IMR-90 (cell line): ENCODE data around the gene TRPV3. TPM values are rescaled to one million over a fixed set of nuclear protein-coding genes. Genes with fewer than 3 reads are reported as not detected.

Experiments used
- ATAC-seq: fragments of 200-7000 bp; cut with Tn5 transposase; 2 replicates; pipeline ENCODE4 v1.9.1; 2020; ENCODE audit warnings: low read depth, mild to moderate bottlenecking, moderate library complexity
- BruUV-seq: library from RNA; stranded (reverse); fragments of 400-500 nt; replicated peaks from 2 replicates; lab custom pipeline; 2021; lab: Mats Ljungman, UMichigan
- CTCF ChIA-PET: fragments of 300-600 bp; formaldehyde crosslinking; extraction: SDS; loops from one replicate; lab custom pipeline; 2021; ENCODE audit warnings: antibody characterized with exemption; lab: Yijun Ruan, JAX
- POLR2A ChIA-PET: fragments of 300-600 bp; sonication (Branson Sonifier 250); formaldehyde crosslinking; loops from one replicate; lab custom pipeline; 2022; ENCODE audit warnings: antibody characterized with exemption; ENCODE audit not compliant: unreplicated experiment; lab: Charles Lee
- DNase-seq: peaks from one replicate; pipeline ENCODE4 v3.0.0; 2013
- H2AFZ ChIP-seq: replicated peaks from 2 replicates; pipeline ENCODE3; 2013; ENCODE audit warnings: low read length, mild to moderate bottlenecking; ENCODE audit not compliant: poor library complexity
- H2AK5ac ChIP-seq: 2 replicates; pipeline ENCODE4 v1.6.1; 2013; ENCODE audit warnings: low read depth, low read length, inconsistent platforms
- H2AK9ac ChIP-seq: replicated peaks from 2 replicates; pipeline ENCODE3; 2013; ENCODE audit warnings: mild to moderate bottlenecking, low read depth, low read length, moderate library complexity; ENCODE audit not compliant: poor library complexity
- H2BK120ac ChIP-seq: 2 replicates; pipeline ENCODE4 v1.6.1; 2013; ENCODE audit warnings: low read depth, low read length, inconsistent platforms
- H2BK15ac ChIP-seq: 3 replicates; pipeline ENCODE4 v1.6.1; 2013; ENCODE audit warnings: low read depth, low read length, inconsistent platforms
- H2BK20ac ChIP-seq: 2 replicates; pipeline ENCODE4 v1.6.1; 2013; ENCODE audit warnings: low read depth, mild to moderate bottlenecking, inconsistent platforms, low read length, moderate library complexity
- H2BK5ac ChIP-seq: 2 replicates; pipeline ENCODE4 v1.6.1; 2013; ENCODE audit warnings: mild to moderate bottlenecking, low read depth, low read length, inconsistent platforms; ENCODE audit not compliant: poor library complexity, severe bottlenecking
- H3K14ac ChIP-seq: replicated peaks from 2 replicates; pipeline ENCODE4 v1.6.1; 2013; ENCODE audit warnings: low read depth, low read length, inconsistent platforms
- H3K18ac ChIP-seq: 2 replicates; pipeline ENCODE4 v1.6.1; 2013; ENCODE audit warnings: low read depth, low read length, control low read depth
- H3K23ac ChIP-seq: 2 replicates; pipeline ENCODE4 v1.6.1; 2013; ENCODE audit warnings: low read depth, low read length, inconsistent platforms
- H3K27ac ChIP-seq: 2 replicates; pipeline ENCODE4 v1.5.1; 2013; ENCODE audit warnings: mild to moderate bottlenecking, control low read depth, low read length; ENCODE audit not compliant: insufficient read depth
- H3K27me3 ChIP-seq: 2 replicates; pipeline ENCODE4 v1.6.1; 2013; ENCODE audit warnings: low read length; ENCODE audit not compliant: control insufficient read depth, insufficient read depth
- H3K36me3 ChIP-seq: 2 replicates; pipeline ENCODE4 v1.6.1; 2013; ENCODE audit warnings: low read length, mixed read lengths; ENCODE audit not compliant: control insufficient read depth, insufficient read depth
- H3K4ac ChIP-seq: 2 replicates; pipeline ENCODE4 v1.6.1; 2013; ENCODE audit warnings: low read depth, low read length, inconsistent platforms
- H3K4me1 ChIP-seq: 2 replicates; pipeline ENCODE4 v1.6.1; 2013; ENCODE audit warnings: low read length, mixed read lengths; ENCODE audit not compliant: control insufficient read depth, insufficient read depth
- H3K4me2 ChIP-seq: 2 replicates; pipeline ENCODE4 v1.6.1; 2013; ENCODE audit warnings: low read depth, mild to moderate bottlenecking, control low read depth, low read length, moderate library complexity
- H3K4me3 ChIP-seq: 2 replicates; pipeline ENCODE4 v1.5.1; 2013; ENCODE audit warnings: low read depth, mild to moderate bottlenecking, control low read depth, low read length, moderate library complexity; ENCODE audit not compliant: insufficient read depth
- H3K56ac ChIP-seq: 2 replicates; pipeline ENCODE4 v1.6.1; 2013; ENCODE audit warnings: low read length, inconsistent platforms; ENCODE audit not compliant: insufficient read depth; ENCODE audit errors: extremely low read depth
- H3K79me1 ChIP-seq, 2 experiments: 2 replicates each; pipeline ENCODE4 v1.6.1; 2013; ENCODE audit warnings: low read length in 2 of 2, inconsistent platforms in 1 of 2, low read depth in 1 of 2
- H3K9ac ChIP-seq: 2 replicates; pipeline ENCODE4 v1.6.1; 2013; ENCODE audit warnings: low read depth, low read length, control low read depth
- H3K9me1 ChIP-seq: 2 replicates; pipeline ENCODE4 v1.6.1; 2013; ENCODE audit warnings: low read length, inconsistent platforms; ENCODE audit not compliant: insufficient read depth
- H3K9me3 ChIP-seq: 2 replicates; pipeline ENCODE4 v1.6.1; 2013; ENCODE audit warnings: low read length; ENCODE audit not compliant: control insufficient read depth, insufficient read depth
- H4K20me1 ChIP-seq: 2 replicates; pipeline ENCODE4 v1.6.1; 2013; ENCODE audit warnings: low read length, inconsistent platforms; ENCODE audit not compliant: insufficient read depth
- H4K5ac ChIP-seq: 2 replicates; pipeline ENCODE4 v1.6.1; 2013; ENCODE audit warnings: mild to moderate bottlenecking, low read depth, low read length, control low read depth
- H4K8ac ChIP-seq, 2 experiments: 2 replicates each; pipeline ENCODE4 v1.6.1; 2013; ENCODE audit warnings: low read depth in 2 of 2, low read length in 2 of 2, control low read depth in 1 of 2, inconsistent platforms in 1 of 2
- H4K91ac ChIP-seq: 2 replicates; pipeline ENCODE4 v1.6.1; 2013; ENCODE audit warnings: low read depth, low read length, inconsistent platforms; ENCODE audit not compliant: insufficient read depth
- MXI1 ChIP-seq: IDR thresholded peaks from 2 replicates; pipeline ENCODE4 v1.6.1; 2012; ENCODE audit warnings: low read depth, mild to moderate bottlenecking, low read length, moderate library complexity, borderline replicate concordance
- USF2 ChIP-seq: fragments of 150-350 bp; IDR thresholded peaks from 2 replicates; pipeline ENCODE4 v1.6.1; 2017; ENCODE audit warnings: mild to moderate bottlenecking, antibody characterized with exemption, low read length, low read depth
- WGBS, 2 experiments: methylation state at CpG; one replicate each; pipeline versions ENCODE4 v1.1.5 to v1.1.7; 2013; ENCODE audit warnings: missing lambda C conversion rate in 2 of 2; ENCODE audit not compliant: insufficient read length in 1 of 2; ENCODE audit errors: extremely low coverage in 2 of 2; 5-methylcytosine and 5-hydroxymethylcytosine counted together
- dilution Hi-C: fragments of 300-500 bp; cut with HindIII; formaldehyde crosslinking; loops from one replicate; pipeline ENCODE4 v1.14.3; 2018; ENCODE audit warnings: low sequenced_read_pairs; ENCODE audit not compliant: unreplicated experiment
- in situ Hi-C: fragments of 300-500 bp; cut with MboI; formaldehyde crosslinking; loops from 3 replicates; pipeline ENCODE4 v1.14.3; 2019; ENCODE audit warnings: low sequenced_read_pairs, inconsistent platforms, mixed read lengths
- intact Hi-C: fragments of 100-400 bp; cut with micrococcal nuclease; formaldehyde crosslinking; loops from 2 replicates; pipeline ENCODE4 v1.10.0; 2022
- polyA plus RNA-seq, 3 experiments: library from polyadenylated mRNA; depleted of rRNA; stranded (reverse); fragments of >200 nt; gene quantifications; 2 replicates each; pipeline ENCODE4 v1.2.3, GENCODE V29; 2012; ENCODE audit warnings: low replicate concordance in 1 of 3
- total RNA-seq: library from RNA; depleted of rRNA; stranded (reverse); fragments of >200 nt; gene quantifications from 2 replicates; pipeline ENCODE4 v1.2.3, GENCODE V29; 2012

TRPV3 gene
- total and polyA plus RNA-seq, 2 of the 4 experiments (the other 2 are of a cell fraction) = 0.18 to 0.26 TPM

- Histone ChIP-seq H3K27ac (no peak overlapping the region), H2BK15ac (no peak overlapping the region), H2AFZ (no peak overlapping the region), H3K9me3 (no peaks in the 10 kb centered on the region), H3K27me3 (no peaks in the 10 kb centered on the region), H3K23ac (no peak overlapping the region), H3K9me1 (no peaks in the 10 kb centered on the region), H2BK120ac (no peak overlapping the region), H4K8ac (no peak overlapping the region), H3K56ac (no peak overlapping the region), H3K79me1 (no peaks in the 10 kb centered on the region), H4K20me1 (no peaks in the 10 kb centered on the region), H3K14ac (no peak overlapping the region), H3K9ac (no peak overlapping the region), H3K4me2 (no peak overlapping the region), H2BK20ac (no peak overlapping the region), H4K91ac (no peak overlapping the region), H4K5ac (no peak overlapping the region), H2AK5ac (no peak overlapping the region), H2AK9ac (no peak overlapping the region), H3K4me1 (no peaks in the 10 kb centered on the region), H3K36me3 (peaks cover 3% of the 10 kb centered on the region), H3K4me3 (no peak overlapping the region), H3K4ac (no peak overlapping the region), H3K18ac (no peak overlapping the region), H2BK5ac (no peak overlapping the region)
- intact Hi-C loops (no loop called here), in situ Hi-C loops (no loop called here), dilution Hi-C loops (no loop called here)
- DNase-seq = no peak
- ATAC-seq = no peak
- WGBS, 2 experiments = 96% methylated on average over 4 of the region's 11 CpGs; no CpG with 5 or more reads in 1 of the 2 experiments
- ChIA-PET POLR2A (no interaction called here), CTCF (no interaction called here)
- no TSS peak for BruUV-seq
- TF ChIP-seq USF2 (no peak), MXI1 (no peak)
Observed at GRCh38 chr17:3576970-3577369, 19.4 kb upstream of the TRPV3 start.
